Measurements from ENCODE around the gene MON1B. TPM values are rescaled to one million over a fixed set of nuclear protein-coding genes. Genes with fewer than 3 reads are reported as not detected.

Gene MON1B
- polyA plus RNA-seq, 1 donor (not counting 4 experiments of a cell fraction or from before 2014, with no cell fraction given) = 9.7 TPM

DNA sequence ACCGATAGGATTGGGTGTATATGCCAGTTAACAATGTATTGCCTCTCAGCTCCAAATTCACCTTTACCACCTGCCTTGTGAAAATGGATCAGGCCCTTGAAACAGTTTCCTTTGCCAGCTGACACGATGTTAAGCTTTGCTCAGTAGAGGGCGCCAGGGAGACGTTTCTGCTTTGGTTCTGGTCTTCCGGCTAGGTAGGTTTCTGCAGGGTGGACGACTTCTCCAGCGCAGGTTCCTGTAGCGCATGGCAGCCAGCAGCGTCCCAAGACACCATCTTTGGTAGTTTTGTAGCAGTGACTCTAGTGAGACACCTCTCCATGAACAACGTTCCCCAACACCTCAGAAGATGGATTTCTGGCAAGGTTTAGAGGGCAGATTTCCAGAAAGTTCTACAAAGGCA is 32.2 kb downstream of the MON1B start:
- H3K4me1 ChIP-seq (ENCODE audit: control insufficient read depth, extremely low read depth, insufficient read depth, low read length) = no peaks in the 10 kb centered on the region
- H3K9me1 ChIP-seq (ENCODE audit: control insufficient read depth, extremely low read depth, insufficient read depth, low read length) = no peaks in the 10 kb centered on the region
- no peak overlapping the region for H3K4me2 ChIP-seq (ENCODE audit: control insufficient read depth, extremely low read depth, insufficient read depth, low read depth, low read length)
- no peak for DNase-seq (ENCODE audit: low read depth, low spot score)
- H3K27ac ChIP-seq (ENCODE audit: control insufficient read depth, insufficient read depth, low read length) = no peak overlapping the region
- no peak for TF ChIP-seq EZH2 (IDR thresholded peaks at IDR 0.05; ENCODE audit: low read length)
- peak; percentile 38 to 54 (median 39) for TF ChIP-seq CTCF (optimal IDR thresholded peaks at IDR 0.05 in 1 of 3, IDR thresholded peaks at IDR 0.05 in 1 of 3, conservative IDR thresholded peaks at IDR 0.05 in 1 of 3; ENCODE audit: extremely low read depth in 1 of 3, insufficient read depth in 2 of 3, low read length in 3 of 3)
- no peak overlapping the region for H3K9ac ChIP-seq (ENCODE audit: control insufficient read depth, extremely low read depth, insufficient read depth, low read length)
- no peak overlapping the region for H3K4me3 ChIP-seq (ENCODE audit: control insufficient read depth in 2 of 3, extremely low read depth in 1 of 3, insufficient read depth in 2 of 3, low read depth in 1 of 3, low read length in 3 of 3)
- no peaks in the 10 kb centered on the region for H3K79me2 ChIP-seq (ENCODE audit: control insufficient read depth, insufficient read depth, low read length)
- no peaks in the 10 kb centered on the region for H3K27me3 ChIP-seq (ENCODE audit: control insufficient read depth, extremely low read depth, insufficient read depth, low read length)
- H2AFZ ChIP-seq (ENCODE audit: control insufficient read depth, low read length) = no peak overlapping the region
- dilution Hi-C loops (cut with MboI; ENCODE audit: extremely low pct_ligation_motif_present, low sequenced_read_pairs) = no loop called here
- no peaks in the 10 kb centered on the region for H4K20me1 ChIP-seq (ENCODE audit: control insufficient read depth, extremely low read depth, insufficient read depth, low read length)
- no peak for FAIRE-seq
- no peaks in the 10 kb centered on the region for H3K9me3 ChIP-seq (ENCODE audit: control insufficient read depth, low read depth, low read length)
- no peaks in the 10 kb centered on the region for H3K36me3 ChIP-seq (ENCODE audit: control insufficient read depth in 2 of 2, extremely low read depth in 1 of 2, insufficient read depth in 2 of 2, low read length in 2 of 2)

- H3K27me3 ChIP-seq (ENCODE audit: control insufficient read depth, extremely low read depth, insufficient read depth, low read length) = no peaks in the 10 kb centered on the region
- no peak for FAIRE-seq
- DNase-seq (ENCODE audit: low read depth, low spot score) = no peak
- dilution Hi-C loops (cut with MboI; ENCODE audit: extremely low pct_ligation_motif_present, low sequenced_read_pairs) = loop anchor here (25.0 kb wide), 1 partner anchor 362 kb away; no protein-coding TSS in a partner anchor
- no peaks in the 10 kb centered on the region for H3K36me3 ChIP-seq (ENCODE audit: control insufficient read depth in 2 of 2, extremely low read depth in 1 of 2, insufficient read depth in 2 of 2, low read length in 2 of 2)
- no peaks in the 10 kb centered on the region for H3K4me1 ChIP-seq (ENCODE audit: control insufficient read depth, extremely low read depth, insufficient read depth, low read length)
- no peak overlapping the region for H3K27ac ChIP-seq (ENCODE audit: control insufficient read depth, insufficient read depth, low read length)
- H3K79me2 ChIP-seq (ENCODE audit: control insufficient read depth, insufficient read depth, low read length) = no peaks in the 10 kb centered on the region
- no peaks in the 10 kb centered on the region for H3K9me1 ChIP-seq (ENCODE audit: control insufficient read depth, extremely low read depth, insufficient read depth, low read length)
- no peak overlapping the region for H3K4me2 ChIP-seq (ENCODE audit: control insufficient read depth, extremely low read depth, insufficient read depth, low read depth, low read length)
- H3K4me3 ChIP-seq (ENCODE audit: control insufficient read depth in 2 of 3, extremely low read depth in 1 of 3, insufficient read depth in 2 of 3, low read depth in 1 of 3, low read length in 3 of 3) = no peak overlapping the region
- TF ChIP-seq CTCF (optimal IDR thresholded peaks at IDR 0.05 in 1 of 3, IDR thresholded peaks at IDR 0.05 in 1 of 3, conservative IDR thresholded peaks at IDR 0.05 in 1 of 3; ENCODE audit: extremely low read depth in 1 of 3, insufficient read depth in 2 of 3, low read length in 3 of 3) (no peak), EZH2 (IDR thresholded peaks at IDR 0.05; ENCODE audit: low read length) (no peak)
- no peaks in the 10 kb centered on the region for H3K9me3 ChIP-seq (ENCODE audit: control insufficient read depth, low read depth, low read length)
- no peak overlapping the region for H2AFZ ChIP-seq (ENCODE audit: control insufficient read depth, low read length)
- H4K20me1 ChIP-seq (ENCODE audit: control insufficient read depth, extremely low read depth, insufficient read depth, low read length) = no peaks in the 10 kb centered on the region
- H3K9ac ChIP-seq (ENCODE audit: control insufficient read depth, extremely low read depth, insufficient read depth, low read length) = no peak overlapping the region
These were observed 34.2 kb downstream of the MON1B start for GRCh38 chr16:77225182-77225581.
